NAMALWA (cell line): ENCODE results near the gene FBL.
"Not testable (repeated sequence)": the region's sequence is repeated elsewhere in the genome, so short reads cannot be mapped to it uniquely, and the experiment has no call there.

Source experiments
- DNase-seq: peaks from one replicate; pipeline ENCODE4 v3.0.0-alpha.2; 2015; ENCODE audit warnings: low spot score

Gene FBL

GRCh38 chr19:39876486-39876885 is 30.3 kb upstream of the FBL start:
- not testable (repeated sequence) for DNase-seq

GRCh38 chr19:39875401-39875864 is 29.3 kb upstream of the FBL start:
- DNase-seq = not testable (repeated sequence)

DNA sequence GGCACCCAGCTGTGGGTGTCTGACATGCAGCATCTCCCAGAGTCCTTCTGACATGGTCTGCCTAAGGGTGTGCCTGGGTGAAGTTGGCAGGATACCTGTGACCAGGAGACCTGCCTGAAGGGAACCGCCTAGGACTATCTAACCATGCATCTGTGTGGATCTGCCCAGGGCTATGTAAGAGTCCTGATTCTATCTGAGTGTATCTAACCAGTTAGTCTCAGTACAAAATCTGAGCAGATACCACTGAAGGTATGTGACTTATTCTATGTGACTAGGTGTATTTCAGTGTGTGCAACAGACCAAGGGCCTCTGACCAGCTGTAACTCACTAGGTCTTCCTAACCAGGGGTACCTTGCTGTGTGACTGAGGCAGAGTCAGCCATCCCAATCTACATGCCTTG is 28.2 kb upstream of the FBL start:
- DNase-seq = no peak

- DNase-seq = no peak
Observed at GRCh38 chr19:39873385-39873784, 27.2 kb upstream of the FBL start.

GRCh38 chr19:39871886-39872866 is 26.0 kb upstream of the FBL start:
- DNase-seq = no peak

- DNase-seq = no peak
Observed at GRCh38 chr19:39871362-39871761, 25.2 kb upstream of the FBL start.

DNA sequence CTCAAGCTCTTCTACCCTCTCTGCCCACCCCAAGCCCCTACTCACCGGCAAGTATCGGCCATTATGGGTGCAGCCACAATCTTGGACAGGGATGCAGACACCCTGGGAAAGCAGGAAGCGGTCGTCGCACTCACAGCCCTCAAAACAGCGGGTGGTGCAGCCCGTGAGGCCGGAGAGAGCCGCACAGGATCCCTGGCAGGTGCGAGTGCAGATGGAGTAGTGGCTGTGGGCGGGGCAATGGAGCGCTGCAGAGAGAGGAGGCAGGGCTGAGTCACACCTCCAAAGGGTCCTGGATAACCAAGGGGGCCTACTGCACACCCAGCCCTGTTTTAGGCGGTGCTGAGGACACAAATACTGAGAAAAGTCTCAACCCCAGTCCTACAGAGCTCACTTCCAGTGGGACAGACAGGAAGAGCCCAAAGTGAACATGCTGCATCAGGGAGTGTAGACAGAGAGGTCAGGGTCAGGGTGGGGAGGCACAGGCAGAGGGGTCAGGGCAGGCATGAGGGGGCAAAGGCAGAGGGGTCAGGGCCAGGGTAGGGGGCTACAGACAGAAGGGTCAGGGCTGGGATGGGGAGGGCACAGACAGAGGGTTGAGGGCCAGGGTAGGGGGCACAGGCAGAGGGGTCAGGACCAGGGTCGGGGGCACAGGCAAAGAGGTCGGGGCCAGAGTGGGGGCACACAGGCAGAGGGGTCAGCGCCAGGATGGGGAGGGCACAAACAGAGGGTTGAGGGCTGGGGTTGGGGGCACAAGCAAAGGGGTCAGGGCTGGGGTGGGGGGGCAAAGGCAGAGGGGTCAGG is 24.2 kb upstream of the FBL start:
- no peak for DNase-seq

DNA sequence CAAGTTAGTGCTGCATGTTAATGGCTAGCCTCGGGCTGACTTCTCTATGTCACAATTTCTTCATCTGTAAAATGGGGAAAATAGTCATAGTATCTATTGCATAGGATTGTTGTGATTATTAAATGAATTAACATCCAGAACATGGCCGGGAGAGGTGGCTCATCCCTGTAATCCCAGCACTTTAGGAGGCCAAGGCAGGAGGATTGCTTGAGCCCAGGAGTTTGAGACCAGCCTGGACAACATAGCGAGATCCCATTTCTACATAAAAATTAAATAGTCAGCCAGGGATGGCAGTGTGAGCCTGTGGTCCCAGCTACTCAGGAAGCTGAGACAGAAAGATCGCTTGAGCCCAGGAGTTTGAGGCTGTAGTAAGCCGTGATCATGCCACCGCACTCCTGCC is 21.8 kb upstream of the FBL start:
- no peak for DNase-seq

DNA sequence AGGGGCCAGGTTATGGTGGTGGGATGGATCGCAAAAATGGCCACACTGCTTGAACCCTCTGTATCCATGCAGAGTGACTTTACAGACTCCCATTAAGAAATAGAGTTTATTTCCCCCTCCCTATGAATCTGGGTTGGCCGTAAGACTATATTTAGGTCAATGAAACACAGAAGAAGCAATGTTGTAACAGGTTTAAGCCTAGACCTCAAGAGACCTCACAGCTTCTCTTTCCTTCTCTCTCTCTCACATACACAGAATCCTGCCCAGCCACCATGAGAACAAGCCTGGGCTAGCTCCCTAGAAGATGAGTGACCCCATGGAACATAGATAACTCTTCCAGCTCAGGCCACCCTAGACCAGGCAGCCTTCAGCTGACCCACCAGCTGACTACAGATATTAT is 21.0 kb upstream of the FBL start:
- DNase-seq = no peak

DNA sequence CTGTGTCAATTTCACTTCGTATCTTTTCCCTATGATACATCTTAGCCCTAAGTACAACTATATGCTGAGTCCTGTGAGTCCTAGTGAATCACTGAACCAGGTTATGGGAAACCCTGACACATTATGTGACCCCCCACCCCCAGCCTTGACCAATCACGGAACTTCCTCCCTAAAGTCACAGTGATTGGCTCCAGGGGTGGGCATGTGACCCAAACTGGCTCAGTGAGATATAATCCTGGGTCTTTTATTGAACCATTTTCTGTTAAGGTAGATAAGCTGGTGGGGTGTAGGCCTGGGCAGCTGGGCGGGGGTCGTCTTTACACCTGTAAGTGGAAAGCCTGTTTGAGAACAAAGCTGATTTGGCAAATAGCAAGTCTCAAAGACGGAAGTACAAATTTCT is 19.8 kb upstream of the FBL start:
- no peak for DNase-seq

DNA sequence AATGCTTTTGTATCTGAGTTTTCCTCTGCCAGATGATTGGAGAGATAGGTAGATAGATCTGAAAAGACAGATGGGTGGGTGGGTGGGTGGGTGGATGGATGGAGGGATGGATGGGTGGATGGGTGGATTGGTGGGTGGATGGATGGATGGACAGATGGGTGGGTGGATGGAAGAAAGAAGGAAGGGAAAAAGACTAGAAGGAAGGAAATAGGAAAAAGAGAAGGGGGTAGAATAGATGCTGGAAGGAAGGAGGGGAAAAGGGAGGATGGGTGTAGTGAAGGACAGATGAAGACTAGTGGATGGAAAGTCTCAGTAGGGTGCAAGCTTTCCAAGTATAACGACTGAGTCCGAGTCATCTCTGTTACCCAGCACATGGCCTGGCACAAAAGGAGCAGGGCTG is 19.0 kb upstream of the FBL start:
- no peak for DNase-seq

GRCh38 chr19:39864118-39864517 is 17.9 kb upstream of the FBL start:
- DNase-seq = no peak

DNA sequence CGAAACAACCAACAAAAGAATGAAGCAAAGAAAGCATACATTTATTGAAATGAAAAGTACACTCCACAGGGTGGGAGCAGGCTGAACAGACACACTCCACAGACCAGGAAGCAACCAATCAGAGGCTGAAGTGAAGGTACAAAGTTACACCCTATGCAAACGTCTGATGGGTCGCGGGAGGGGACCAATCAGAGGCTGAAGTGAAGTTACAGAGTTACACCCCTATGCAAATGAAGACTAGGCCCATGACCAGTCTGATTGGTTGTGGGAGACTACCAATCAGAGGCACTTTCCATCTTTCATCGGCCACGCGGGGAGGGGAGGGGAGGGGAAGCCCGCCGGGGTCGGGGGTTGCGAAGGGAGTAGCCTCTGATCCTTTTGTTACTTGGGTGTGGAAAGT is 12.4 kb upstream of the FBL start:
- DNase-seq = peak; percentile 52

- DNase-seq = no peak
Observed at GRCh38 chr19:39852882-39853281, 6.7 kb upstream of the FBL start.

GRCh38 chr19:39850892-39851291 is 4.7 kb upstream of the FBL start:
- DNase-seq = no peak

DNA sequence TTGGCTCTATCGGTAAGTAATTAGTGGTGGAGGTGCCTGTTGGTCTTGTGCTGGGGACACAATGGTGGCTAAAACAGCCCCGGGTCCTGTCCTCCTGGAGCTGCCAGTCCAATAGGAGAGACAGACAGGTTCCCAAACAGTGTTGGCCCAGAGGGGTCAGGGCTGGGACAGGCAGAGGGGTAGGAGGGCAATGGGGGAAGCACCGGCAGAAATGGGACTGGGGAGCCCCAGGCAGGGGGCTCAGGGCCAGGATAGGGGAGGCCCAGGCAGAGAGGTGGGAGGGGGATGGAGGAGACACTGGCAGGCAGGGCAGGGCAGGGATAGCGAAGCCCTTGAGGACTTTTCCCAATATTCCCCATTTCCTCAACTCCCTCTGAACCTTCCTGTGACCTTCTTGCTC is 2.2 kb upstream of the FBL start:
- no peak for DNase-seq

DNA sequence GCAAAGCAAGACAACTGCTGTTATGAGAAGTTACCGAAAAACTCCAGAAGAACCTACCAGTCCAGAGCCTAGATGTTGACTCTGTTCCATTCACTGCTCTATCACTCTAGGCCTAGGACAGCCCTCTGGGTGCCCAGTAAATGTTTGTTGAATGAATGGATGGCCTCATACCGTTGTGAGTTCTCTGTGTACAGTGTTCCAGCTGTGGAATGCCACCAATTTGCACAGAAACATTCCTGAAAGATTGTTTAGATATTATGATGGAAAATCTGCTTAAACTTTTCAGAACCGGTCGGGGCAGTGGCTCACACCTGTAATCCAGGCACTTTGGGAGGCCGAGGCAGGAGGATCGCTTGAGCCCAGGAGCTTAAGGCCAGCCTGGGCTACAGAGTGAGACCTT is 1.3 kb upstream of the FBL start:
- no peak for DNase-seq

- DNase-seq = no peak
Observed at GRCh38 chr19:39846678-39847486, 703 bp upstream of the FBL start.

DNA sequence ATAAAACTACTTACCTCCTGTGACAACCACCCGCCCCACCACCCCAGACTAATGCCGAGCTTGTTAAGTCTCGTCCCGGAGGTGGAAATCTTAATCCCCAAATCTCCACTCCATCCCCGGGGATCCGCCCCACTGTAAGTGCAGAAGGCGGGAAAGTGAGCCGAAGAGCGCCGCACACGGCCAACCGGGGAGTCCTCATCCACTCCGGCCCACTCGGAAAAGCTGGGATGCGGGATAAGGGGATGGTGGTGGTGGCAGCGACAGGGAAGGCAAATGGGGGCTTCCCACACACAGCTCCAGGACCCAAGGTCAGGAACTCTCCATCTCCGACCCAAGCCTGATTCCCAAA is 621 bp downstream of the FBL start:
- DNase-seq = peak; percentile 19

DNA sequence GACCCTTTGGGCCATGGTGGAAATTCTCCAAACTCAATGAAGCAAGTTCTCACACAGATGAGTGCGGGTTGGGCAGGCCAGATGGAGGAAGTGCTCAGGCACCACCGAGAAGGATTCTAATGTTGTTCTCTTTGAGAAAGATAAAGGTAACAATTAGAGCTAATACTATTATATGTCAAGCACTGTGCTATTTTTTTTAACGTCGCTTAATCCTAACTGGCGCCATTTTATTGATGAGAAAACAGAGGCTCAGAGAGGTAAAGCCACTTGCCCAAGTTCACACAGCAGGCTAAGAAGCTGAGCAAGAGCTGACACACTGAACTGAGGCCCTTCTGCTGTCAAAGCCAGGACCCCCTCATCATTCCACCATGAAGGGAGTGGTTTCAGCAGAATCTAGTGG is 1.0 kb downstream of the FBL start:
- peak; percentile 60 for DNase-seq

DNA sequence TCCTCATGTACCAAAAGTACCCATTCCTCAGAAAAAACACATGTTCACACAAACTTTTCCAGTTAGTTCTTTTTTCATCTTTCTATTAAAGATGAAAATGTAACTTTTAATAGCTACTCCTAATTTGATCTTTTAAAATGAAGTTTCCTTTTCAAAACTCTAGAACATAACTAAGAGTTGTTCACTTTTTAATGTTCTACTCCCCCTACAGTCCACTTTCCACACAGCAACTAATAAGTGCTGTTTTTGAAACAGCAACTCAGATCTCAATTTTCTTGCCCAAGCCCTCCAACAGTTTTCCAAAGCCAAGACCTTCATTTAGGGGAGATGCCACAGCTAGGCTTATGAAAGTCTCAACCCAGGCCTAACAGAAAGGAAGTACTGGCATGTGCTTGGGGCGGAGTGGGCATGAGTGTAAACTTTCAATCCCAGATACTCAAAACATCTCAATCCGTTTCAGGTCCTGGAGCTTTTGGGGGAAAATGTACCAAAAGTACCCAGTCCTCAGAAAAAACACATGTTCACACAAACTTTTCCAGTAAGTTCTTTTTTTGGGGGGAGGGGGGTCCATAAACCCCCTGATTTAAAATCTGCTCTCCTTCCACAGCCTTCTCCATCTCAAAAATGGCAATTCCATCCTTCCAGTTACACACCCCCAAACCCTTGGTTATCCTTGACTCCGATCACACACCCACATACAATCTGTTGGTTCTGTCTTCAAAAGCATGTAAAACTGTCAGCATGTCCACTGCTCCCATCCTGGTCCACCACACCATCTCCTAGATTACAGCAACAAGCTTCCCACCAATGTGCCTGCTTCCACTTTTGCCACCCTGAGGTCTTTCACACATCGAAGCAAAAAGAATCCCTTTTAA is 2.0 kb downstream of the FBL start:
- DNase-seq = peak; percentile 85
